Measurements from ENCODE around the gene SIRT1. TPM values are rescaled to one million over a fixed set of nuclear protein-coding genes. Genes with fewer than 3 reads are reported as not detected.

SIRT1 gene
- total and polyA plus RNA-seq, 12 donors = 4.9 to 18.0 (median 13.5) TPM

- peak in 1 of 2 donors; percentile 5 for DNase-seq
- peak overlapping the region; percentile 2 to 92 (median 80) for H3K4me3 ChIP-seq
- peak overlapping the region; percentile 84 to 99 (median 94) for H3K27ac ChIP-seq
- intact Hi-C loops (cut with DNase I) = loop anchor here in 3 of 10 donors (1.0 to 10.0 kb wide), 6 partner anchors 29 to 451 kb away; partner anchors contain the start of genes HERC4 (in 2 of the 3), HNRNPH3 (in 2 of the 3) and PBLD (in 2 of the 3)
- H3K9me3 ChIP-seq = no peaks in the 10 kb centered on the region
- H3K27me3 ChIP-seq = no peaks in the 10 kb centered on the region
- TF ChIP-seq, protein P1, sequence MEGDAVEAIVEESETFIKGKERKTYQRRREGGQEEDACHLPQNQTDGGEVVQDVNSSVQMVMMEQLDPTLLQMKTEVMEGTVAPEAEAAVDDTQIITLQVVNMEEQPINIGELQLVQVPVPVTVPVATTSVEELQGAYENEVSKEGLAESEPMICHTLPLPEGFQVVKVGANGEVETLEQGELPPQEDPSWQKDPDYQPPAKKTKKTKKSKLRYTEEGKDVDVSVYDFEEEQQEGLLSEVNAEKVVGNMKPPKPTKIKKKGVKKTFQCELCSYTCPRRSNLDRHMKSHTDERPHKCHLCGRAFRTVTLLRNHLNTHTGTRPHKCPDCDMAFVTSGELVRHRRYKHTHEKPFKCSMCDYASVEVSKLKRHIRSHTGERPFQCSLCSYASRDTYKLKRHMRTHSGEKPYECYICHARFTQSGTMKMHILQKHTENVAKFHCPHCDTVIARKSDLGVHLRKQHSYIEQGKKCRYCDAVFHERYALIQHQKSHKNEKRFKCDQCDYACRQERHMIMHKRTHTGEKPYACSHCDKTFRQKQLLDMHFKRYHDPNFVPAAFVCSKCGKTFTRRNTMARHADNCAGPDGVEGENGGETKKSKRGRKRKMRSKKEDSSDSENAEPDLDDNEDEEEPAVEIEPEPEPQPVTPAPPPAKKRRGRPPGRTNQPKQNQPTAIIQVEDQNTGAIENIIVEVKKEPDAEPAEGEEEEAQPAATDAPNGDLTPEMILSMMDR (IDR thresholded peaks at IDR 0.05) = no peak
- H3K36me3 ChIP-seq = peaks cover 0 to 23% (median 13%) of the 10 kb centered on the region in 9 donors
- peak in 3 of 8 donors; percentile 4 to 40 (median 18) for ATAC-seq
- peaks cover 0 to 36% (median 23%) of the 10 kb centered on the region in 9 donors for H3K4me1 ChIP-seq
- 18 to 23% methylated on average over 13 of the region's 13 CpGs for WGBS, 2 donors
Measured at GRCh38 chr10:67883710-67884312, 645 bp upstream of the SIRT1 start.

GRCh38 chr10:67884842-67885670, 600 bp downstream of the SIRT1 start:
- 0% methylated on average over 63 to 73 of the region's 73 CpGs for WGBS, 2 donors
- H3K27ac ChIP-seq = peak overlapping the region; percentile 84 to 99 (median 94)
- H3K9me3 ChIP-seq = no peaks in the 10 kb centered on the region
- ATAC-seq (peak; percentile 67 to 82 (median 78)), DNase-seq (peak; percentile 81 to 84)
- TF ChIP-seq, protein P1 (IDR thresholded peaks at IDR 0.05) = no peak
- no peaks in the 10 kb centered on the region for H3K27me3 ChIP-seq
- H3K4me3 ChIP-seq = peak overlapping the region; percentile 68 to 92 (median 80)
- H3K4me1 ChIP-seq = peaks cover 0 to 42% (median 23%) of the 10 kb centered on the region in 9 donors
- intact Hi-C loops (cut with DNase I) = loop anchor here in 5 of 10 donors (1.0 to 10.0 kb wide), 8 partner anchors 30 to 450 kb away; partner anchors contain the start of genes HNRNPH3 (in 3 of the 5), PBLD (in 3 of the 5) and HERC4 (in 2 of the 5)
- peaks cover 0 to 35% (median 21%) of the 10 kb centered on the region in 9 donors for H3K36me3 ChIP-seq

GRCh38 chr10:67893637-67894036, 9.2 kb downstream of the SIRT1 start:
- 92 to 95% methylated on average over 14 of the region's 14 CpGs for WGBS, 2 donors
- H3K4me1 ChIP-seq = peaks cover 0 to 8% (median 0%) of the 10 kb centered on the region in 9 donors
- H3K4me3 ChIP-seq = no peak overlapping the region
- no peaks in the 10 kb centered on the region for H3K27me3 ChIP-seq
- H3K27ac ChIP-seq = no peak overlapping the region
- intact Hi-C loops (cut with DNase I) = loop anchor here in 1 of 10 donors (10.0 kb wide), 1 partner anchor 171 kb away; no protein-coding TSS in a partner anchor
- TF ChIP-seq, protein P1 (IDR thresholded peaks at IDR 0.05) = no peak
- H3K9me3 ChIP-seq = no peaks in the 10 kb centered on the region
- ATAC-seq (no peak), DNase-seq (no peak)
- H3K36me3 ChIP-seq = peaks cover 0 to 100% (median 79%) of the 10 kb centered on the region in 9 donors

DNA sequence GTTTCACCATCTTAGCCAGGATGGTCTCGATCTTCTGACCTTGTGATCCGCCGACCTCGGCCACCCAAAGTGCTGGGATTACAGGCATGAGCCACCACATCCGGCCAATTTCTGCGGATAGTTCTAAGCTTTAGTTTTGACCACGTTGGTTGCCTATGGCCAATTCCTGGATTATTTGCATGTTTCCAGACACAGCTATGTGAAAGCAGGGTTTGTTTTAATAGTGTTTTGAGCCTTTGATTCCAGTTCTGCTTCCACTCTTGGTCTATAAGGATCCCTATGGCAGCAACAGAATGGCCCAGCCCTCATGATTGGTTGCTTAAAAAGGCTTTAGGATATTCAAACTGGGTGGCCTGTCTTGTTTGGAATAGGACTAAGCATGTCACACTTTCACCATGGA, 19.1 kb downstream of the SIRT1 start:
- TF ChIP-seq, protein P1 (IDR thresholded peaks at IDR 0.05) = no peak

More for the DNA sequence above, 19.1 kb downstream of the SIRT1 start:
- Histone ChIP-seq H3K27ac (no peak overlapping the region), H3K9me3 (no peaks in the 10 kb centered on the region), H3K4me1 (peaks cover 0 to 7% (median 0%) of the 10 kb centered on the region in 9 donors), H3K4me3 (no peak overlapping the region), H3K36me3 (peaks cover 0 to 100% (median 34%) of the 10 kb centered on the region in 9 donors), H3K27me3 (no peaks in the 10 kb centered on the region)
- ATAC-seq (no peak), DNase-seq (no peak)
- 95 to 96% methylated on average over 7 of the region's 7 CpGs for WGBS, 2 donors
- intact Hi-C loops (cut with DNase I) = no loop called here
